NCI-H748 (cell line): ENCODE results near the gene EIF1AD.
"Not testable (repeated sequence)": the region's sequence is repeated elsewhere in the genome, so short reads cannot be mapped to it uniquely, and the experiment has no call there.

Experiments used
- DNase-seq: peaks from one replicate; lab custom pipeline; 2025; ENCODE audit not compliant: unreplicated experiment; lab: John Stamatoyannopoulos, UW

The EIF1AD gene

GRCh38 chr11:65973439-65974110 lies 28.4 kb downstream of the EIF1AD start:
- DNase-seq: no peak

GRCh38 chr11:65972116-65972515 lies 29.8 kb downstream of the EIF1AD start:
- DNase-seq: no peak

GRCh38 chr11:65968600-65969482 lies 33.1 kb downstream of the EIF1AD start:
- DNase-seq: no peak

- DNase-seq: no peak
Measured at GRCh38 chr11:65967329-65967934, 34.5 kb downstream of the EIF1AD start.

- DNase-seq: no peak
Measured at GRCh38 chr11:65965986-65966762, 35.8 kb downstream of the EIF1AD start.

GRCh38 chr11:65964906-65965305 lies 37.1 kb downstream of the EIF1AD start:
- DNase-seq: no peak

- no peak for DNase-seq
Measured at GRCh38 chr11:65962141-65962564, 39.8 kb downstream of the EIF1AD start.

- DNase-seq: peak; percentile 98
Measured at GRCh38 chr11:65961267-65962140, 40.5 kb downstream of the EIF1AD start, which contains the start of gene SART1. Gene SART1, plus strand, starts transcription at chr11:65961734. Its CDS starts 47 bp downstream, at chr11:65961781.

- DNase-seq: peak; percentile 39
Measured at GRCh38 chr11:65960824-65961266, 41.1 kb downstream of the EIF1AD start.

GRCh38 chr11:65958774-65959420 lies 43.1 kb downstream of the EIF1AD start:
- DNase-seq: no peak

GRCh38 chr11:65958291-65958690 lies 43.7 kb downstream of the EIF1AD start:
- no peak for DNase-seq

GRCh38 chr11:65954771-65955170 lies 47.2 kb downstream of the EIF1AD start:
- DNase-seq: no peak

GRCh38 chr11:65953471-65953870 lies 48.5 kb downstream of the EIF1AD start:
- no peak for DNase-seq

- no peak for DNase-seq
Measured at GRCh38 chr11:65952052-65952521, 49.9 kb downstream of the EIF1AD start.

- not testable (repeated sequence) for DNase-seq
Measured at GRCh38 chr11:65951641-65952040, 50.3 kb downstream of the EIF1AD start.

- DNase-seq: not testable (repeated sequence)
Measured at GRCh38 chr11:65950711-65951110, 51.2 kb downstream of the EIF1AD start.

GRCh38 chr11:65947603-65948125 lies 54.3 kb downstream of the EIF1AD start:
- DNase-seq: no peak

- no peak for DNase-seq
Measured at GRCh38 chr11:65947133-65947532, 54.8 kb downstream of the EIF1AD start.

- no peak for DNase-seq
Measured at GRCh38 chr11:65946655-65947054, 55.3 kb downstream of the EIF1AD start.
